ENCODE measurements around the gene CKAP2L. TPM values are rescaled to one million over a fixed set of nuclear protein-coding genes. Genes with fewer than 3 reads are reported as not detected.

CKAP2L gene
- total RNA-seq, 1 experiment from 2014 or later, result 20.7 TPM

DNA sequence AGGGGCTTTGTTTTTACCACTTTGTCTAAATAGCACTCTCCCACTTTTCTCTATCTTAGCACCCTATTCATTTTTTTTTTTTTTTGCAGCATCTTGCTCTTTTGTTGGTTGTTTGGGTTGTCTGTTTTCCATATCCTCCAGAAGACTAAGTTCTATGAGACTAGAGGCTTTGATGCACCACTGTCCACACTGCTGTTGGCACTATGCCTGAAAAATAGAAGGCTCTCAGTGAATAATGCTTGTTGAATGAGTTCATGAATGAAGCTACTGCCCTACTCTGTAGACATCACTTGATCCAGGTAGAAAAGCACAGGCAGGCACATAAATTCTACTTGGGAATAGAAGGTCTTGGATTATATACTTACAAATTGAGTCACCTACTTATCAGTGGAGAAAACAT lies 12.6 kb upstream of the CKAP2L start:
- Histone ChIP-seq H3K36me3 (ENCODE audit: low read depth, low read length) (no peaks in the 10 kb centered on the region), H3K4me2 (ENCODE audit: low read length) (no peak overlapping the region), H2AFZ (ENCODE audit: low read length) (no peak overlapping the region), H3K9me2 (replicated peaks; ENCODE audit: low read length) (no peaks in the 10 kb centered on the region), H3K4me1 (ENCODE audit: insufficient read depth, low read length) (no peaks in the 10 kb centered on the region), H4K20me1 (ENCODE audit: low read length) (no peaks in the 10 kb centered on the region), H3K4me3 (ENCODE audit: low read length) (no peak overlapping the region), H3K9me3 (ENCODE audit: low read length) (no peaks in the 10 kb centered on the region), H3K27ac (ENCODE audit: low read length) (no peak overlapping the region), H3K79me2 (ENCODE audit: low read length) (no peaks in the 10 kb centered on the region), H3K9ac (ENCODE audit: low read length) (no peak overlapping the region), H3F3A (ENCODE audit: low read length, unreplicated experiment) (no peaks in the 10 kb centered on the region), H3K27me3 (ENCODE audit: low read length) (no peaks in the 10 kb centered on the region)
- BruUV-seq (replicated peaks), result no TSS peak
- TF ChIP-seq EZH2 (IDR thresholded peaks at IDR 0.05; ENCODE audit: low read length, unreplicated experiment), result no peak
- TF ChIP-seq CTCF (conservative IDR thresholded peaks at IDR 0.05; ENCODE audit: low read depth, low read length), result no peak
- no peak for TF ChIP-seq EZH2phosphoT487 (IDR thresholded peaks at IDR 0.05; ENCODE audit: borderline replicate concordance, low read length)
- intact Hi-C loops (cut with micrococcal nuclease), result no loop called here
- DNase-seq (no peak), ATAC-seq (no peak)
- CTCF ChIA-PET, result no interaction called here
- POLR2A ChIA-PET (ENCODE audit: unreplicated experiment), result no interaction called here

DNA sequence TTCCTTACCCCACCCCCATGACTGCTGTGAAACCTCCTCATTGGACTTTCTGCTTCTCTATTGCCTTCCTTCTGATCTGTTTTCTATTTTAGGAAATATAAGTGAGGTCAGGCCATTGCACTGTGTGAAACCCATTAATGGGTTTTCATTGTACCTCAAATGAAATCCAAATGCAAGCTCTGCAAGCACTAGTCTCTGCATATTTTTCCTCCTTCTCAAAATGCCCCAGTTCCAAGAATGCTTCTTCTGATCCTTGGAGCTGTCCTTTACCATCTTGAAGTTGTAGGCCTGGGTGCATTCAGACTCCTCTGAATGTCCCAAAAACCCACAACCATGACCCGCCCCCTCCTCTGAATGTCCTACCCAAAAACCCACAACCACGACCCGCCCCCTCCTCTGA lies 11.7 kb upstream of the CKAP2L start:
- Histone ChIP-seq H3K9me3 (ENCODE audit: low read length) (no peaks in the 10 kb centered on the region), H3K4me3 (ENCODE audit: low read length) (no peak overlapping the region), H3K9ac (ENCODE audit: low read length) (no peak overlapping the region), H3K27me3 (ENCODE audit: low read length) (no peaks in the 10 kb centered on the region), H4K20me1 (ENCODE audit: low read length) (no peaks in the 10 kb centered on the region), H3K4me1 (ENCODE audit: insufficient read depth, low read length) (no peaks in the 10 kb centered on the region), H3K27ac (ENCODE audit: low read length) (no peak overlapping the region), H3K36me3 (ENCODE audit: low read depth, low read length) (no peaks in the 10 kb centered on the region), H3K4me2 (ENCODE audit: low read length) (no peak overlapping the region), H2AFZ (ENCODE audit: low read length) (no peak overlapping the region), H3K79me2 (ENCODE audit: low read length) (no peaks in the 10 kb centered on the region), H3F3A (ENCODE audit: low read length, unreplicated experiment) (no peaks in the 10 kb centered on the region), H3K9me2 (replicated peaks; ENCODE audit: low read length) (no peaks in the 10 kb centered on the region)
- TF ChIP-seq EZH2 (IDR thresholded peaks at IDR 0.05; ENCODE audit: low read length, unreplicated experiment) (no peak), EZH2phosphoT487 (IDR thresholded peaks at IDR 0.05; ENCODE audit: borderline replicate concordance, low read length) (no peak), CTCF (conservative IDR thresholded peaks at IDR 0.05; ENCODE audit: low read depth, low read length) (no peak)
- intact Hi-C loops (cut with micrococcal nuclease), result no loop called here
- no TSS peak for BruUV-seq (replicated peaks)
- DNase-seq (no peak), ATAC-seq (no peak)
- ChIA-PET CTCF (no interaction called here), POLR2A (ENCODE audit: unreplicated experiment) (no interaction called here)

DNA sequence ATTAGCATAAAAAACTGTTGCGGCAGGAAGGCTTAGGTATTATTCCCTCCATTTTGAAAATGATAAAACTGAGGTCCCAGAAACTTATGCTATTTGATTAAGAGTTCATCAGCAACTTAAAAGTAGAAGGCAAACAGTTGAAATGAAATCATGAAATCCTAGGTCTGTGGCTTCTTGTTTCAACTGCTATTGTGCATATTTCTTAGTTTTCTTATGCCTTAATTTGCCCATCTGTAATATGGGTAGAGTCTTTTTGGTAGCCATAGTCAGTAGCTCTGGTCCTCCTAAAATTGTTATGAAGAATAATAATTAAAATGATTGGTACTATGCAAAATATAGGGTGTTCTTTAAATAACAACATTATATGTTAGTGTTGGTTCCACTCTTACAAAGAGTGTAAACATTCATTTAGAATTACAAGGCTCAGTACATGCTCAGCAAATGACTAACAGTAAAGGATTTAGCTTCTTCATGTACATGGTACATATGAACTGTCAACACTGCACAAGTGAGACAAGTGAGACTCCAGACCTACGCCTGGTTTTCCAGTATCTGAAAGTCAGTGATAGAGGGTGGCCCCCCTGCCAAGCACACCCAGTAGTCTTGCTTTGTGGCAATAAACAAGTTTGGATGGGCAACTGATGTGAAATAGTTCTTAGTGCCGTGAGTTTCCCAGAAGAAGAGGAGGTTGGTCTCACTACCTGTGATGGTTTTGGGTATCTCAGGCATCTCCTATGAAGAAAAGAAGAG lies 10.3 kb upstream of the CKAP2L start:
- H3K9me3 ChIP-seq (ENCODE audit: low read length), result no peaks in the 10 kb centered on the region
- no peak overlapping the region for H3K27ac ChIP-seq (ENCODE audit: low read length)
- H3F3A ChIP-seq (ENCODE audit: low read length, unreplicated experiment), result no peaks in the 10 kb centered on the region
- ChIA-PET CTCF (no interaction called here), POLR2A (ENCODE audit: unreplicated experiment) (no interaction called here)
- no peaks in the 10 kb centered on the region for H3K79me2 ChIP-seq (ENCODE audit: low read length)
- H3K27me3 ChIP-seq (ENCODE audit: low read length), result no peaks in the 10 kb centered on the region
- no peak overlapping the region for H3K4me2 ChIP-seq (ENCODE audit: low read length)
- no peaks in the 10 kb centered on the region for H3K36me3 ChIP-seq (ENCODE audit: low read depth, low read length)
- H3K9ac ChIP-seq (ENCODE audit: low read length), result no peak overlapping the region
- DNase-seq (no peak), ATAC-seq (no peak)
- BruUV-seq (replicated peaks), result no TSS peak
- no peaks in the 10 kb centered on the region for H3K4me1 ChIP-seq (ENCODE audit: insufficient read depth, low read length)
- H3K4me3 ChIP-seq (ENCODE audit: low read length), result no peak overlapping the region
- intact Hi-C loops (cut with micrococcal nuclease), result no loop called here
- no peak overlapping the region for H2AFZ ChIP-seq (ENCODE audit: low read length)
- H3K9me2 ChIP-seq (replicated peaks; ENCODE audit: low read length), result no peaks in the 10 kb centered on the region
- no peak for TF ChIP-seq EZH2phosphoT487 (IDR thresholded peaks at IDR 0.05; ENCODE audit: borderline replicate concordance, low read length)
- TF ChIP-seq EZH2 (IDR thresholded peaks at IDR 0.05; ENCODE audit: low read length, unreplicated experiment), result no peak
- TF ChIP-seq CTCF (conservative IDR thresholded peaks at IDR 0.05; ENCODE audit: low read depth, low read length), result no peak
- H4K20me1 ChIP-seq (ENCODE audit: low read length), result no peaks in the 10 kb centered on the region

All from PC-3 (cell line).